Left lung (tissue), 10 donors: ENCODE data around the gene TMEM131L. TPM values are rescaled to one million over a fixed set of nuclear protein-coding genes. Genes with fewer than 3 reads are reported as not detected.

ENCODE experiments used
- ATAC-seq: fragments of 200-7000 bp; cut with Tn5 transposase; one replicate; pipeline ENCODE4 v1.9.1; 2020; ENCODE audit warnings: moderate library complexity
- DNase-seq, 4 donors: peaks; one replicate each; pipeline ENCODE4 v3.0.0-alpha.2; 2013 to 2020
- H3K27ac ChIP-seq, 2 donors: fragments of 200-600 bp; sonication (generic) in 1 of 2; one replicate each; pipeline versions ENCODE4 v1.5.0 to v1.8.0; 2020 to 2021
- H3K27me3 ChIP-seq, 2 donors: fragments of 200-600 bp; sonication (generic) in 1 of 2; one replicate each; pipeline versions ENCODE4 v1.5.0 to v1.8.0; 2020 to 2021
- H3K36me3 ChIP-seq, 2 donors: fragments of 200-600 bp; sonication (generic) in 1 of 2; one replicate each; pipeline versions ENCODE4 v1.5.0 to v1.8.0; 2020 to 2021
- H3K4me1 ChIP-seq, 2 donors: fragments of 200-600 bp; one replicate each; pipeline ENCODE4 v1.8.0; 2021
- H3K4me3 ChIP-seq, 2 donors: fragments of 200-600 bp; sonication (generic) in 1 of 2; one replicate each; pipeline versions ENCODE4 v1.5.0 to v1.8.0; 2020 to 2021; ENCODE audit warnings: mild to moderate bottlenecking in 1 of 2
- H3K9me3 ChIP-seq, 2 donors: fragments of 200-600 bp; sonication (generic) in 1 of 2; one replicate each; pipeline versions ENCODE4 v1.5.0 to v1.8.0; 2020 to 2021
- CTCF ChIP-seq, 2 donors: fragments of 200-600 bp; sonication (generic) in 1 of 2; IDR thresholded peaks; one replicate each; pipeline versions ENCODE4 v1.5.0 to v1.8.0; 2021; ENCODE audit warnings: antibody characterized with exemption in 2 of 2
- intact Hi-C, 2 donors: fragments of 100-400 bp; cut with DNase I; formaldehyde crosslinking; loops; one replicate each; pipeline versions ENCODE4 v1.11.2 to v1.14.2; 2022
- polyA plus RNA-seq, 6 donors: library from polyadenylated mRNA; unstranded; fragments of 120-200 nt; gene quantifications; one replicate each; pipeline ENCODE4 v1.2.1, GENCODE V29; 2013; ENCODE audit not compliant: insufficient read length in 6 of 6
- total RNA-seq, 2 donors: library from RNA; stranded (reverse); fragmentation: NEBNext Ultra II Directional; extraction: Animal tissue kit (Norgen Biotek cat#: 25700); gene quantifications; one replicate each; pipeline ENCODE4 v1.2.1, GENCODE V29; 2021
- donor health status: DM: no; HTN: yes; CAD: no.
- donor health status: DM: no; HTN: no; CAD: no.

Gene TMEM131L
- total and polyA plus RNA-seq, 8 donors, result 17.6 to 34.2 (median 30.4) TPM

- no peak for TF ChIP-seq CTCF (IDR thresholded peaks at IDR 0.05)
- Histone ChIP-seq H3K36me3 (peaks cover 0 to 6% of the 10 kb centered on the region in 2 donors), H3K4me1 (peaks cover 6 to 36% of the 10 kb centered on the region in 2 donors), H3K9me3 (no peaks in the 10 kb centered on the region), H3K4me3 (no peak overlapping the region), H3K27me3 (no peaks in the 10 kb centered on the region), H3K27ac (peak overlapping the region in 1 of 2 donors; percentile 45)
- no peak for ATAC-seq
- peak in 2 of 4 donors; percentile 49 to 87 for DNase-seq
- intact Hi-C loops, result no loop called here
Measured at GRCh38 chr4:153514688-153515426, 48.7 kb downstream of the TMEM131L start.

GRCh38 chr4:153517159-153517558, 51.0 kb downstream of the TMEM131L start:
- H3K36me3 ChIP-seq, result peaks cover 0 to 6% of the 10 kb centered on the region in 2 donors
- H3K27me3 ChIP-seq, result no peaks in the 10 kb centered on the region
- no peak overlapping the region for H3K4me3 ChIP-seq
- TF ChIP-seq CTCF (IDR thresholded peaks at IDR 0.05), result no peak
- no peaks in the 10 kb centered on the region for H3K9me3 ChIP-seq
- H3K27ac ChIP-seq, result no peak overlapping the region
- peaks cover 6 to 55% of the 10 kb centered on the region in 2 donors for H3K4me1 ChIP-seq
- intact Hi-C loops, result no loop called here
- DNase-seq (no peak), ATAC-seq (no peak)

GRCh38 chr4:153518001-153518400, 51.8 kb downstream of the TMEM131L start:
- Histone ChIP-seq H3K27me3 (no peaks in the 10 kb centered on the region), H3K9me3 (no peaks in the 10 kb centered on the region), H3K4me3 (no peak overlapping the region), H3K36me3 (peaks cover 0 to 6% of the 10 kb centered on the region in 2 donors), H3K4me1 (peaks cover 6 to 64% of the 10 kb centered on the region in 2 donors), H3K27ac (peak overlapping the region in 1 of 2 donors; percentile 57)
- no peak for ATAC-seq
- intact Hi-C loops, result no loop called here
- TF ChIP-seq CTCF (IDR thresholded peaks at IDR 0.05), result no peak
- DNase-seq, result no peak

- ATAC-seq, result no peak
- Histone ChIP-seq H3K9me3 (no peaks in the 10 kb centered on the region), H3K27me3 (no peaks in the 10 kb centered on the region), H3K4me1 (peaks cover 6 to 65% of the 10 kb centered on the region in 2 donors), H3K36me3 (peaks cover 0 to 6% of the 10 kb centered on the region in 2 donors), H3K4me3 (no peak overlapping the region), H3K27ac (peak overlapping the region in 1 of 2 donors; percentile 57)
- no peak for TF ChIP-seq CTCF (IDR thresholded peaks at IDR 0.05)
- intact Hi-C loops, result no loop called here
- no peak for DNase-seq
Measured at GRCh38 chr4:153518637-153519389, 52.7 kb downstream of the TMEM131L start.

- Histone ChIP-seq H3K27ac (no peak overlapping the region), H3K36me3 (peaks cover 0 to 6% of the 10 kb centered on the region in 2 donors), H3K4me3 (no peak overlapping the region), H3K9me3 (no peaks in the 10 kb centered on the region), H3K27me3 (no peaks in the 10 kb centered on the region), H3K4me1 (peaks cover 7 to 65% of the 10 kb centered on the region in 2 donors)
- intact Hi-C loops, result no loop called here
- ATAC-seq (no peak), DNase-seq (no peak)
- TF ChIP-seq CTCF (IDR thresholded peaks at IDR 0.05), result no peak
Measured at GRCh38 chr4:153519687-153520086, 53.5 kb downstream of the TMEM131L start.
